HG03045 (cell line): ENCODE measurements around the gene OR51B2.
"Not testable (repeated sequence)": the region's sequence is repeated elsewhere in the genome, so short reads cannot be mapped to it uniquely, and the experiment has no call there.

Experiments used
- ATAC-seq: cut with Tn5 transposase; IDR thresholded peaks from one replicate; pipeline ENCODE4 v1.9.1; 2021; ENCODE audit warnings: mild to moderate bottlenecking, moderate library complexity; ENCODE audit not compliant: unreplicated experiment

The OR51B2 gene

DNA sequence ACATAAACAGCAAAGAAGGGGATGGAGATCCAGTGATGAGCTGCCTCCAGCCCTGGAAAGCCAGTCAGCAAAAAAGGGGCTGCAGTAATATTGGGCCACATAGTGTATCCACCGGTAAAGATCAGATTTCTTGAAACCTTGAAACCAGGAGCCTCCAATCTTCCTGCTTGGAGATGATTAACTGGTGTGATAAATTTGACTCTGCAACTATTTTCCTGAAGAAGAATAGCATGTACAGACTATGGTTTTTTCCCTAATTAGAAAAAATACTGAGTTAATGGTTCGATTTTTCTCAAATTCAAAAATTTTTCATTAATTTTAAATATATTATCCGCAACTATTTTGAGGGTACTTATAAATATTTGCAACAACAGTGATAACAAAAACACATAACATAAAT, at the start of gene OR51B2:
Gene OR51B2 (minus strand): TSS at position 101 of the 400 bp plus-strand sequence. CDS start 0 bp downstream, at position 101.
- ATAC-seq: no peak

GRCh38 chr11:5369789-5370188, 45.7 kb upstream of the OR51B2 start:
- no peak for ATAC-seq

- no peak for ATAC-seq
Measured at GRCh38 chr11:5368502-5369043, 44.5 kb upstream of the OR51B2 start.

GRCh38 chr11:5367448-5368074, 43.5 kb upstream of the OR51B2 start:
- no peak for ATAC-seq

DNA sequence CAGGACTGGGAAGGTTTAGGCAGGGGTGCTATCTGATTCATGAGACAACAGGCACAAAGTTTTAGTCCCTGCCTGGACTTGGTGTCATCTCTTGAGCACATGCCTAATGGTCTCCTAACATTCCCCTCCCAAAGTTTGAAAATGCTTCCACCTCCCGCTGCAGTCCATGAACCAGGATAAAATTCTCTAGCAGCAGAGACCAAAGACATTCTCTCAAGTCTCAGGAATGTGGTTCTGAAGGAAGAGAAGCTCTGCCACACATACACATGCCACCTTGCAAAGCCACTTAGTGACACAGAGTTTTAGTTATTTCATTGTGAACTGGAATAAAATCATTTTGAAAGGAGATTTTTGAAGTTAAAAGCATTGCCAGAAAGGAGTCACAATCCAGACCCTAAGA, 42.8 kb upstream of the OR51B2 start:
- no peak for ATAC-seq

GRCh38 chr11:5366365-5366764, 42.3 kb upstream of the OR51B2 start:
- ATAC-seq: not testable (repeated sequence)

DNA sequence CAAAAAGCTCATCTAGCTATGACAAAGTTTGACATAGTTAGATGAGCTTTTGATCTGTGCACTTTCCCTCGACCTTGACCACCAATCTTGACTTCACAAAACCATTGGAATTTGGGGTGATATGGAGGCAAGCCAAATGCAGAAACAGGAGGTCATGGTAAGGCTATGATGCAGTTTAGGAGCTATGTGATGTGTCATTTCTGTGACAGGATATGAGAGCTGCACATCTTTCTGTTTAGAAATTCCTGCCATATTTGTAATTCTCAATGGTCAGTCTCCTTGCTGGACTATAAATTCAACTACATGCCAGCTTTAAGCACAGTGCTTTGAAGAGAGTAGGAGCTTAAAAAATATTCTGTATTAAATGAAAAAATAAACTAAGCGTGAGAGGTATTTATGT, 40.1 kb upstream of the OR51B2 start:
- ATAC-seq: no peak

DNA sequence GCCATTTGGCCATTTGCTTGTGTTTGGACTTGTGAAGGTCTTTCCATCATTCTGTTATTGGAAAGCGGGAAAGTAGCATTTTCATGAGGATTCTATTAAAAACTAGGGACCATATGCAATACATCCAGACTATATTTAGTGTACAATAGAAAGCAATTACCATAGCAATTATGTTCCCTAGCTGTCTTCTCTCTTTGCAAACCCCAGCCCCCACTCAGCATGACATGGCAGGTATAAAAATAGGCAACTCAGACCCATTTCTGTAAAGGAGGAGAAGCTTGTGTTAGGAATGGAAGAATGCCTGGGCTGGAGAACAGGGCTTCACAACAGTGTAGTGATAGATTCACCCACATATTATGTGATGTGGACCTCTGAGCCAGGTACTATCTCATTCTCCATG, 39.6 kb upstream of the OR51B2 start:
- ATAC-seq: no peak

GRCh38 chr11:5362017-5362625, 38.0 kb upstream of the OR51B2 start:
- no peak for ATAC-seq

DNA sequence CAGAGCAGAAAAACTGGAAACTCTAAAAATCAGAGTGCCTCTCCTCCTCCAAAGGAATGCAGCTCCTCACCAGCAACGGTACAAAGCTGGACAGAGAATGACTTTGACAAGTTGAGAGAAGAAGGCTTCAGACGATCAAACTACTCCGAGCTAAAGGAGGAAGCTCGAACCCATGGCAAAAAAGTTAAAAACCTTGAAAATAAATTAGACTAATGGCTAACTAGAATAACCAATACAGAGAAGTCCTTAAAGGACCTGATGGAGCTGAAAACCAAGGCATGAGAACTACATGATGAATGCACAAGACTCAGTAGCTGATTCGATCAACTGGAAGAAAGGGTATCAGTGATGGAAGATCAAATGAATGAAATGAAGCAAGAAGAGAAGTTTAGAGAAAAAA, 31.9 kb upstream of the OR51B2 start:
- not testable (repeated sequence) for ATAC-seq

GRCh38 chr11:5351208-5351607, 27.1 kb upstream of the OR51B2 start, which contains the start of gene OR51B6:
TSS of gene OR51B6 (plus strand) at chr11:5351508. CDS start at chr11:5351508, 0 bp downstream.
- ATAC-seq: no peak

GRCh38 chr11:5349550-5349949, 25.5 kb upstream of the OR51B2 start:
- no peak for ATAC-seq

DNA sequence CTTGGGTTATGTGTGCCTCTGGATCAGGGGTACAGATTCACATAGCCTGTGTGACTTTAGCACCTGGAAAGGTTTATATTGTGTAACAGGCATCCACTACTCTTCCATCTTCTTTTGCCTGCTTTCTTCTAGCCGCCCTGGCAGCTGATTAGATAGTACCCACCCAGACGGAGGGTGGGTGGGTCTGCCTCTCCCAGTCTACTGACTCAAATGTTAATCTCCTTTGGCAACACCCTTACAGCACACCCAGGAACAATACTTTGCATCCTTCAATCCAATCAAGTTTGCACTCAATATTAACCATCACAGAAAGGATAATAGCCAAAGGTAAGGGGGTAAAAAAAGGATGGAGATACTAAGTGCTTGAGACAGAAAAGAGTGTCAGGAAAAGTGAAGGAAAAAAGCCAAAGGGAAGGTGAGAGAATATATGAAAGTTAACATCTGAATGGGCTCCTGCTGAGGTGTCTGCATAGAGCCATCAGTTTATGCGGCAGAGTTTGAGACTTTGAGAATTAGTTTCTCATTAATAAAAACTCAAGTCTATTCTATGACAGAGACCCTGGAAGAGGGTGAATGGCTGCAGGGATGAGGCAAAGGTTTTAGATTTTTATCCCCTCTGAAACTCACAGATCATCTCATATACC, 24.6 kb upstream of the OR51B2 start:
- ATAC-seq: no peak

- ATAC-seq: no peak
Measured at GRCh38 chr11:5345831-5346230, 21.7 kb upstream of the OR51B2 start.

DNA sequence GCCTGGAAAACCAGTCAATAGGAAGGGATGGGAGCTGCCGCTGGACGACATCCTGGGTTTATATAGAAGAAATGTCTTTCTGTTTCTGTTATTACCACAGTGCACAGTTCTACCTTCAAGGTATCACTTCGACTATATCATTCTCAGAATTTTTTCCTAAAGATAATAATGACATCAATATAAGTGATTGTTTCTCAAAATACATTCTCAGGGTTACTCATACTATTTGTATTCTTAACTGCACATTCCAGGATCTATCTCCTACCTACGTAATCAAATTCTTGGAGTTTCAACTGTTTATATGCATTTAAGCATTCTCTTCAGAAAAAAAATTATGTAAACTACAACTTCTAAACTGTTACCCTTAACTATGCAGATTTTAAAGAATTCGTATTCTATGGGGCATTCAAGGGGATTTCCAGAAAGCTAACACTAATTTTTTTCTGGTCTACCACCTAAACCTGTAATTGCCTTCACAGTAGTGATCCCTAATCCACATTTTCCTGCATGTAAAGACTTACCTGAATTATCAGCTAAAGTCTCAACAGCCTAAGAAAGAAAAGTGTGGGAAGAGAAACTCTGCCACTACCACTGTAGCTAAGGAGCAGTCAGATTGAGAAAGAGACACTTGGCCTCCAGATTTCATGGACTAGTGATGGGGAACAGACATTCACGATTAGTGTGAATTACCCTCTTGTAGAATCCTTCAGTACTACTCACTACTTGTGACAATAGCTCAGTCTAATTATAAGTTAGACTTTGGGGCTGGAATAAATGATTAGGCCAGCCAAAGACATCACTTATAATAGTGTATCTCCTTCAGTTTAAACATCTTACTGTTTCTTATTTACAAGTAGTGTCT, 19.6 kb upstream of the OR51B2 start, which contains the start of gene OR51B5:
Gene OR51B5 (minus strand): TSS at position 51 of the 862 bp plus-strand sequence. CDS start 0 bp downstream, at position 51.
- no peak for ATAC-seq

GRCh38 chr11:5339771-5340322, 15.8 kb upstream of the OR51B2 start:
- ATAC-seq: no peak

DNA sequence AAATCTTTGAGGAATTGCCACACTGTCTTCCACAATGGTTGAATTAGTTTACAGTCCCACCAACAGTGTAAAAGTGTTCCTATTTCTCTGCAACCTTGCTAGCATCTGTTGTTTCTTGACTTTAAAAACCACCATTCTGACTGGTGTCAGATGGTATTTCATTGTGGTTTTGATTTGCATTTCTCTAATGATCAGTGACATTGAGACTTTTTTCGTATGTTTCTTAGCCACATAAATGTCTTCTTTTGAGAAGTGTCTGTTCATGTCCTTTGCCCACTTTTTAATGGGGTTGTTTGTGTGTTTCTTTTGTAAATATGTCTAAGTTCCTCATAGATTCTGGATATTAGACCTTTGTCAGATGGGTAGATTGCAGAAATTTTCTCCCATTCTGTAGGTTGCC, 13.2 kb upstream of the OR51B2 start:
- not testable (repeated sequence) for ATAC-seq

DNA sequence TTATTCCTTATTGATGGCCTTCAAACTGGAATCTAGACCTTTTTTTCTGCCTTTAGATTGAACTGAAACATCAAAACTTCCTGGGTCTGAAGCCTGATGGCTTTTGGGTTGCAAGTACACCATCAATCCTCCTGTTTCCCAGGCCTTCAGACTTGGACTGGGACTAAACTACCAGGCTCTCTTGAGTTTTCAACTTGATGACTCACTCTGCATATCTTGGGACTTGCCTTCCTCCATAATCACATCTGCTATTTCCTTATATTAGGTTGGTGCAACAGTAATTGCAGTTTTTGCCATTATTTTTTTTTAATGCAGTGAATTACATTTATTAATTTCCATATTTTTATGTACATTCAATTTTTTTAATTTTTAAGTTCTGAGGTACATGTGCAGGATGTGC, 12.2 kb upstream of the OR51B2 start:
- ATAC-seq: no peak

DNA sequence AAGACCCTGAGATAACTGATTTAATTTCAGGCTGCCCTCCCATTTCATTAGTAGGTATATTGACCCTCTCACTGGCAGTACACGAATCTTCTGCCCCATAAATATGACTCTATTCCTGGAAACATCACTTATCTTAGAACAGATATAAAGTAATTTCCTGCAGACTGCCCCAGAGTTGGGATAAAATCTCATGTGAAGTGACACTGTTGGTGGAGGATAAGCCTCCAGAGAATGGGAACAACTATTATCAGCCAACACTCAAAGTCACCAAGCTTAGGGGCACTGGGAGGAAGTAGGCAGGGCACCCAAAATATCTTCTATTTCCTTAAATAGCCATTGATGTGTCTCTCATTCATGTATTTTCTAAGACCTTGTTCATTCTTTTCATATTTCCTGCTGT, 11.1 kb upstream of the OR51B2 start:
- ATAC-seq: no peak

DNA sequence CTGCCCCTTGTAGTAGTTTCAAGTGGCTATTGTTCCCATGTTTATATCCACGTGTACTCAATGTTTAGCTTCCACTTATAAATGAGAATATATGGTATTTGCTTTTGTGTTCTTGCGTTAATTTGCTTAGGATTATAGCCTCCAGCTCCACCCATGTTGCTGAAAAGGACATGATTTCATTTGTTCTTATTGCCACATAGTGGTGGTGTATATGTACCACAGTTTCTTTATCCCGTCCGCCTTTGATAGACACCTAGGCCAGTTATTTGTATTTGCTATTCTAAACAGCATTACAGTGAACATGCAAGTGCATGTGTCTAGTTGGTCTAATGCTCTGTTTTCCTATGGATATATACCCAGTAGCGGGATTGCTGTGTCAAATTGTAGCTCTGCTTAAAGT, 6.8 kb downstream of the OR51B2 start:
- ATAC-seq: no peak
